K562 (cell line): Measurements from ENCODE around the gene AP3B2. TPM values are rescaled to one million over a fixed set of nuclear protein-coding genes. Genes with fewer than 3 reads are reported as not detected.
A peak's percentile ranks its signal among the peaks of the same experiment; 100 is the strongest.

Experiments used
- ASH1L ChIP-seq: fragments of 450-650 bp; IDR thresholded peaks from 2 replicates; pipeline ENCODE4 v1.6.1; 2018; ENCODE audit warnings: borderline replicate concordance, mild to moderate bottlenecking, low read depth; ENCODE audit not compliant: partially characterized antibody
- ERF ChIP-seq: fragments of 450-650 bp; formaldehyde crosslinking; IDR thresholded peaks from 2 replicates; pipeline ENCODE4 v1.4.0; 2020; ENCODE audit warnings: mild to moderate bottlenecking, mixed read lengths
- ETV1 ChIP-seq: fragments of 450-650 bp; conservative IDR thresholded peaks from 2 replicates; pipeline ENCODE4 v1.6.1; 2016; ENCODE audit warnings: missing genetic modification characterization, control low read depth, low read depth, missing compliant biosample characterization
- FOSL1 ChIP-seq: fragments of 200-800 bp; sonication (Bioruptor generic); conservative IDR thresholded peaks from 2 replicates; pipeline ENCODE4 v1.6.1; 2016; ENCODE audit warnings: missing genetic modification characterization, missing compliant biosample characterization
- MYBL2 ChIP-seq, 2 experiments: fragments of 450-650 bp in 1 of 2; sonication (generic) in 1 of 2; formaldehyde crosslinking in 1 of 2; IDR thresholded peaks; 2 replicates each; pipeline versions ENCODE4 v1.6.1 to v1.8.1; 2017 to 2022; ENCODE audit warnings: borderline replicate concordance in 1 of 2, inconsistent platforms in 1 of 2, low read depth in 1 of 2, mild to moderate bottlenecking in 1 of 2, missing genetic modification reagents in 1 of 2, moderate library complexity in 1 of 2
- POLR2H ChIP-seq: IDR thresholded peaks from 2 replicates; pipeline ENCODE4 v1.6.1; 2016; ENCODE audit warnings: missing genetic modification characterization, low read depth, mild to moderate bottlenecking, control low read depth, missing compliant biosample characterization, moderate library complexity
- SPI1 ChIP-seq: IDR thresholded peaks from 2 replicates; pipeline ENCODE4 v1.6.1; 2011; ENCODE audit warnings: low read depth, low read length, control low read depth, borderline replicate concordance
- STAT5B ChIP-seq: fragments of 250-450 bp; sonication (Bioruptor Pico); IDR thresholded peaks from 2 replicates; pipeline ENCODE4 v1.8.0; 2021; ENCODE audit warnings: mild to moderate bottlenecking, inconsistent platforms
- TAF7 ChIP-seq: fragments of 450-650 bp; IDR thresholded peaks from 2 replicates; pipeline ENCODE4 v1.6.1; 2016; ENCODE audit warnings: missing genetic modification characterization, missing compliant biosample characterization
- ZNF174 ChIP-seq: fragments of 250-450 bp; sonication (Bioruptor Pico); IDR thresholded peaks from 2 replicates; pipeline ENCODE4 v1.4.0; 2020; ENCODE audit warnings: mild to moderate bottlenecking
- polyA plus RNA-seq, 8 experiments: library from polyadenylated mRNA; depleted of rRNA in 4 of 8; stranded (reverse) in 5 of 8; unstranded in 3 of 8; fragments of >200 nt; fragmentation: Nextera tagmentation in 2 of 8; fragmentation: Illumina TruSeq in 1 of 8; extraction: Ambion mirVana in 2 of 8; extraction: Trizol in 1 of 8; gene quantifications; 2 replicates each; pipeline versions ENCODE4 v1.2.1 to v1.2.3, GENCODE V29; 2011 to 2014; ENCODE audit warnings: inconsistent platforms in 1 of 8, missing spikeins in 1 of 8
- total RNA-seq, 7 experiments: library from RNA; depleted of rRNA in 6 of 7; stranded (reverse); fragments of >200 nt in 6 of 7; fragmentation: Illumina TruSeq in 2 of 7; extraction: Trizol in 2 of 7; gene quantifications; 2 replicates each; pipeline versions ENCODE4 v1.2.1 to v1.2.3, GENCODE V29; 2011 to 2021; ENCODE audit warnings: low replicate concordance in 1 of 7
- TF ChIP-seq, protein P1 (sequence below): sonication (generic); formaldehyde crosslinking; IDR thresholded peaks from 2 replicates; pipeline ENCODE4 v1.8.0; 2022; ENCODE audit warnings: mild to moderate bottlenecking, missing genetic modification reagents
- TF ChIP-seq, protein P2 (sequence below): fragments of 450-650 bp; formaldehyde crosslinking; IDR thresholded peaks from 2 replicates; pipeline ENCODE4 v1.4.0; 2022; ENCODE audit warnings: missing genetic modification characterization
- TF ChIP-seq, protein P3 (sequence below), 2 experiments: fragments of 450-650 bp in 1 of 2; sonication (generic) in 1 of 2; formaldehyde crosslinking; conservative IDR thresholded peaks; 2 replicates each; pipeline versions ENCODE4 v1.4.0 to v1.8.1; 2020 to 2022; ENCODE audit warnings: mild to moderate bottlenecking in 1 of 2, missing genetic modification reagents in 1 of 2

Gene AP3B2
- total and polyA plus RNA-seq, 9 of the 15 experiments (the other 6 are each of a cell fraction or from before 2014, with no cell fraction given): 0.03 to 0.15 (median 0.10) TPM; not detected in 2

DNA sequence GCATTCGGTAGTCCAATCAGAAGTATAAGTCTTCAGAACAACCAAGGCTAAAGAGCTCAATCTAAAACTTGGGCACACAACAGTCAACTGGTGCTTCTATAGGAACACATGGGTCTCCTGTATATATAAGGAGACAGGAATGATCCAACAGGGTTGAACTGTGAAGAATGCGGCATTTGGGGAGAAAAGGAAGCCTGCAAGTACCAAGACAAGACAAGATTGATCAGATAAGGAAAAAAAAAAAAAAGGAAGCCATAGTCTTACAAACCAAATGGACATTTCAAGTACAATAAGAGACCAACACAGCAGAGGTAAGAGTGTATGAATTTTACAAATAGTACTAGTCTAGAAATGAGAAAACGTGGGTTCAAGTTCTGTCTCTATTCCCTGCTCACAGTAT, 69.0 kb downstream of the AP3B2 start (continued):
- no peak for TF ChIP-seq TAF7 (tag)
- TF ChIP-seq ASH1L: no peak
- no peak for TF ChIP-seq FOSL1 (tag)
- TF ChIP-seq POLR2H: no peak
- no peak for TF ChIP-seq MYBL2 (IDR thresholded peaks at IDR 0.05; ENCODE audit: low read depth)
- no peak for TF ChIP-seq MYBL2 (CRISPR knock-in tag; IDR thresholded peaks at IDR 0.05; ENCODE audit: borderline replicate concordance)
- no peak for TF ChIP-seq STAT5B (CRISPR knock-in tag)
- peak; percentile 48; the same call in 1 of the 2 replicates for TF ChIP-seq SPI1
- TF ChIP-seq ZNF174: no peak
- no peak for TF ChIP-seq ERF
- TF ChIP-seq, protein P1, sequence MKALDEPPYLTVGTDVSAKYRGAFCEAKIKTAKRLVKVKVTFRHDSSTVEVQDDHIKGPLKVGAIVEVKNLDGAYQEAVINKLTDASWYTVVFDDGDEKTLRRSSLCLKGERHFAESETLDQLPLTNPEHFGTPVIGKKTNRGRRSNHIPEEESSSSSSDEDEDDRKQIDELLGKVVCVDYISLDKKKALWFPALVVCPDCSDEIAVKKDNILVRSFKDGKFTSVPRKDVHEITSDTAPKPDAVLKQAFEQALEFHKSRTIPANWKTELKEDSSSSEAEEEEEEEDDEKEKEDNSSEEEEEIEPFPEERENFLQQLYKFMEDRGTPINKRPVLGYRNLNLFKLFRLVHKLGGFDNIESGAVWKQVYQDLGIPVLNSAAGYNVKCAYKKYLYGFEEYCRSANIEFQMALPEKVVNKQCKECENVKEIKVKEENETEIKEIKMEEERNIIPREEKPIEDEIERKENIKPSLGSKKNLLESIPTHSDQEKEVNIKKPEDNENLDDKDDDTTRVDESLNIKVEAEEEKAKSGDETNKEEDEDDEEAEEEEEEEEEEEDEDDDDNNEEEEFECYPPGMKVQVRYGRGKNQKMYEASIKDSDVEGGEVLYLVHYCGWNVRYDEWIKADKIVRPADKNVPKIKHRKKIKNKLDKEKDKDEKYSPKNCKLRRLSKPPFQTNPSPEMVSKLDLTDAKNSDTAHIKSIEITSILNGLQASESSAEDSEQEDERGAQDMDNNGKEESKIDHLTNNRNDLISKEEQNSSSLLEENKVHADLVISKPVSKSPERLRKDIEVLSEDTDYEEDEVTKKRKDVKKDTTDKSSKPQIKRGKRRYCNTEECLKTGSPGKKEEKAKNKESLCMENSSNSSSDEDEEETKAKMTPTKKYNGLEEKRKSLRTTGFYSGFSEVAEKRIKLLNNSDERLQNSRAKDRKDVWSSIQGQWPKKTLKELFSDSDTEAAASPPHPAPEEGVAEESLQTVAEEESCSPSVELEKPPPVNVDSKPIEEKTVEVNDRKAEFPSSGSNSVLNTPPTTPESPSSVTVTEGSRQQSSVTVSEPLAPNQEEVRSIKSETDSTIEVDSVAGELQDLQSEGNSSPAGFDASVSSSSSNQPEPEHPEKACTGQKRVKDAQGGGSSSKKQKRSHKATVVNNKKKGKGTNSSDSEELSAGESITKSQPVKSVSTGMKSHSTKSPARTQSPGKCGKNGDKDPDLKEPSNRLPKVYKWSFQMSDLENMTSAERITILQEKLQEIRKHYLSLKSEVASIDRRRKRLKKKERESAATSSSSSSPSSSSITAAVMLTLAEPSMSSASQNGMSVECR (CRISPR knock-in tag): no peak
- TF ChIP-seq, protein P2, sequence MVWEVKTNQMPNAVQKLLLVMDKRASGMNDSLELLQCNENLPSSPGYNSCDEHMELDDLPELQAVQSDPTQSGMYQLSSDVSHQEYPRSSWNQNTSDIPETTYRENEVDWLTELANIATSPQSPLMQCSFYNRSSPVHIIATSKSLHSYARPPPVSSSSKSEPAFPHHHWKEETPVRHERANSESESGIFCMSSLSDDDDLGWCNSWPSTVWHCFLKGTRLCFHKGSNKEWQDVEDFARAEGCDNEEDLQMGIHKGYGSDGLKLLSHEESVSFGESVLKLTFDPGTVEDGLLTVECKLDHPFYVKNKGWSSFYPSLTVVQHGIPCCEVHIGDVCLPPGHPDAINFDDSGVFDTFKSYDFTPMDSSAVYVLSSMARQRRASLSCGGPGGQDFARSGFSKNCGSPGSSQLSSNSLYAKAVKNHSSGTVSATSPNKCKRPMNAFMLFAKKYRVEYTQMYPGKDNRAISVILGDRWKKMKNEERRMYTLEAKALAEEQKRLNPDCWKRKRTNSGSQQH (CRISPR knock-in tag): no peak
- no peak for TF ChIP-seq ETV1 (tag)
- TF ChIP-seq, protein P3, sequence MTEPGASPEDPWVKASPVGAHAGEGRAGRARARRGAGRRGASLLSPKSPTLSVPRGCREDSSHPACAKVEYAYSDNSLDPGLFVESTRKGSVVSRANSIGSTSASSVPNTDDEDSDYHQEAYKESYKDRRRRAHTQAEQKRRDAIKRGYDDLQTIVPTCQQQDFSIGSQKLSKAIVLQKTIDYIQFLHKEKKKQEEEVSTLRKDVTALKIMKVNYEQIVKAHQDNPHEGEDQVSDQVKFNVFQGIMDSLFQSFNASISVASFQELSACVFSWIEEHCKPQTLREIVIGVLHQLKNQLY (CRISPR knock-in tag; conservative IDR thresholded peaks at IDR 0.05): no peak
